K562 (cell line): Measurements from ENCODE around the gene NTRK3. TPM values are rescaled to one million over a fixed set of nuclear protein-coding genes. Genes with fewer than 3 reads are reported as not detected.

Experiments used
- ATAC-seq: fragments of 200-7000 bp; cut with Tn5 transposase; 3 replicates; pipeline ENCODE4 v1.9.1; 2020; ENCODE audit warnings: moderate library complexity
- BruUV-seq: library from RNA; stranded (reverse); fragments of 400-500 nt; replicated peaks from 2 replicates; lab custom pipeline; 2021; lab: Mats Ljungman, UMichigan
- CTCF ChIA-PET: fragments of 300-600 bp; formaldehyde crosslinking; extraction: SDS; loops from one replicate; lab custom pipeline; 2021; ENCODE audit warnings: low intra/inter-chr PET ratio; lab: Yijun Ruan, JAX
- POLR2A ChIA-PET: fragments of 300-600, 350-650 bp; sonication (Branson Sonifier 250); formaldehyde crosslinking; extraction: SDS; loops from one replicate; lab custom pipeline; 2021; ENCODE audit warnings: antibody characterized with exemption, inconsistent platforms; lab: Yijun Ruan, JAX
- DNase-seq, 4 experiments: peaks; one replicate each; pipeline versions ENCODE4 v3.0.0 to v3.0.0-alpha.2; 2011 to 2018; ENCODE audit warnings: low spot score in 3 of 4, mixed read lengths in 3 of 4; ENCODE audit errors: extremely low read depth in 1 of 4
- FAIRE-seq: peaks from 2 replicates; lab custom pipeline; 2011; peaks lifted over from hg19 to GRCh38; lab: Jason Lieb, UNC
- H2AFZ ChIP-seq: 2 replicates; pipeline ENCODE4 v1.6.0; 2011; ENCODE audit warnings: low read depth, low read length, control low read depth, inconsistent platforms
- H3K27ac ChIP-seq: fragments of 200-600 bp; 3 replicates; pipeline ENCODE4 v1.8.0; 2011; ENCODE audit warnings: low read depth, mild to moderate bottlenecking, control low read depth, inconsistent platforms, low read length, moderate library complexity, mixed read lengths; ENCODE audit errors: extremely low read depth
- H3K27me3 ChIP-seq, 2 experiments: fragments of 300-600 bp in 1 of 2; 2 replicates in 1 of 2; 3 replicates in 1 of 2; pipeline versions ENCODE4 v1.6.0 to v1.8.0; 2011; ENCODE audit warnings: inconsistent platforms in 2 of 2, low read length in 2 of 2, mild to moderate bottlenecking in 1 of 2, mixed read lengths in 1 of 2, moderate library complexity in 1 of 2; ENCODE audit not compliant: control insufficient read depth in 2 of 2, insufficient read depth in 2 of 2
- H3K36me3 ChIP-seq: fragments of 300-600 bp; 3 replicates; pipeline ENCODE4 v1.8.0; 2011; ENCODE audit warnings: mild to moderate bottlenecking, low read length, inconsistent platforms; ENCODE audit not compliant: control insufficient read depth, insufficient read depth
- H3K4me1 ChIP-seq, 2 experiments: fragments of 200-600 bp in 1 of 2; replicated peaks in 1 of 2; 2 replicates in 1 of 2; 3 replicates in 1 of 2; pipeline versions ENCODE4 v1.5.1 to v1.8.0; 2011; ENCODE audit warnings: inconsistent platforms in 2 of 2, low read length in 2 of 2, mild to moderate bottlenecking in 1 of 2, mixed read lengths in 1 of 2, moderate library complexity in 1 of 2; ENCODE audit not compliant: control insufficient read depth in 2 of 2, insufficient read depth in 2 of 2
- H3K4me2 ChIP-seq: 2 replicates; pipeline ENCODE4 v1.6.1; 2011; ENCODE audit warnings: low read length, control low read depth, inconsistent platforms, mixed read lengths; ENCODE audit not compliant: insufficient read depth
- H3K4me3 ChIP-seq: fragments of 200-600 bp; sonication (generic), shearing (Covaris generic); 2 replicates; pipeline ENCODE4 v1.5.1; 2016; ENCODE audit warnings: control low read depth, inconsistent platforms
- H3K79me2 ChIP-seq: fragments of 200-600 bp; 3 replicates; pipeline ENCODE4 v1.8.0; 2011; ENCODE audit warnings: low read length, inconsistent platforms; ENCODE audit not compliant: control insufficient read depth, insufficient read depth
- H3K9ac ChIP-seq, 2 experiments: 2 replicates each; pipeline versions ENCODE4 v1.6.0 to v1.6.1; 2011; ENCODE audit warnings: low read depth in 2 of 2, low read length in 2 of 2, control low read depth in 1 of 2, inconsistent platforms in 1 of 2, mild to moderate bottlenecking in 1 of 2, mixed read lengths in 1 of 2; ENCODE audit not compliant: insufficient read depth in 1 of 2
- H3K9me1 ChIP-seq: one replicate; pipeline ENCODE4 v1.6.0; 2011; ENCODE audit warnings: inconsistent platforms, mild to moderate bottlenecking, low read length, moderate library complexity; ENCODE audit not compliant: control insufficient read depth, insufficient read depth
- H3K9me3 ChIP-seq: replicated peaks from 2 replicates; pipeline ENCODE4 v1.5.1; 2011; ENCODE audit warnings: low read depth, low read length, inconsistent platforms; ENCODE audit not compliant: control insufficient read depth, insufficient read depth
- H4K20me1 ChIP-seq: replicated peaks from 2 replicates; pipeline ENCODE4 v1.6.1; 2011; ENCODE audit warnings: low read length, inconsistent platforms, mixed read lengths; ENCODE audit not compliant: control insufficient read depth, insufficient read depth
- ARID1B ChIP-seq: fragments of 450-650 bp; IDR thresholded peaks from 2 replicates; pipeline ENCODE4 v1.6.1; 2016; ENCODE audit warnings: antibody characterized with exemption, mild to moderate bottlenecking, inconsistent platforms
- BRF2 ChIP-seq: IDR thresholded peaks from 3 replicates; pipeline ENCODE4 v1.6.1; 2011; ENCODE audit warnings: borderline replicate concordance, mild to moderate bottlenecking; ENCODE audit not compliant: insufficient read length, insufficient read depth
- GTF2F1 ChIP-seq: IDR thresholded peaks from 2 replicates; pipeline ENCODE4 v1.6.1; 2011; ENCODE audit warnings: low read depth, low read length, improper control_type of control experiment
- MAFF ChIP-seq: IDR thresholded peaks from 2 replicates; pipeline ENCODE4 v1.6.1; 2012; ENCODE audit warnings: low read length, improper control_type of control experiment
- MIER1 ChIP-seq: fragments of 450-650 bp; IDR thresholded peaks from 2 replicates; pipeline ENCODE4 v1.6.1; 2016; ENCODE audit warnings: antibody characterized with exemption, mild to moderate bottlenecking, low read depth
- MNT ChIP-seq, 2 experiments: fragments of 450-650 bp; conservative IDR thresholded peaks; 2 replicates each; pipeline ENCODE4 v1.6.1; 2017; ENCODE audit warnings: mild to moderate bottlenecking in 2 of 2, moderate library complexity in 2 of 2
- TAF15 ChIP-seq: fragments of 200-400 bp; formaldehyde crosslinking; IDR thresholded peaks from 2 replicates; pipeline ENCODE4 v1.6.1; 2017; ENCODE audit warnings: mild to moderate bottlenecking, low read depth, low read length, moderate library complexity
- TAL1 ChIP-seq: fragments of 450-650 bp; IDR thresholded peaks from 2 replicates; pipeline ENCODE4 v1.6.1; 2016; ENCODE audit warnings: mild to moderate bottlenecking
- ZKSCAN1 ChIP-seq: fragments of 150-350 bp; IDR thresholded peaks from 2 replicates; pipeline ENCODE4 v1.6.1; 2016; ENCODE audit warnings: low read depth, low read length
- ZKSCAN3 ChIP-seq: fragments of 250-450 bp; sonication (Bioruptor Pico); IDR thresholded peaks from 2 replicates; pipeline ENCODE4 v1.4.0; 2020
- ZNF184 ChIP-seq: sonication (generic); formaldehyde crosslinking; IDR thresholded peaks from 2 replicates; pipeline ENCODE4 v1.5.0; 2020; ENCODE audit warnings: missing genetic modification reagents
- ZNF232 ChIP-seq: sonication (generic); formaldehyde crosslinking; IDR thresholded peaks from 2 replicates; pipeline ENCODE4 v1.8.0; 2022; ENCODE audit warnings: mild to moderate bottlenecking, missing genetic modification reagents
- ZNF398 ChIP-seq: fragments of 250-450 bp; sonication (Bioruptor Pico); IDR thresholded peaks from 2 replicates; pipeline ENCODE4 v1.8.0; 2021; ENCODE audit warnings: moderate library complexity, mild to moderate bottlenecking, inconsistent platforms
- WGBS: fragments of 100-300 bp; shearing (Covaris generic); methylation state at CpG from one replicate; pipeline ENCODE4 v1.1.6; 2016; ENCODE audit warnings: low coverage, mixed read lengths; ENCODE audit not compliant: insufficient coverage; ENCODE audit errors: missing lambda C conversion rate; 5-methylcytosine and 5-hydroxymethylcytosine counted together
- in situ Hi-C: fragments of 300-500 bp; cut with MboI; formaldehyde crosslinking; loops from 4 replicates; pipeline ENCODE4 v1.15.0; 2018; ENCODE audit warnings: inconsistent platforms, mixed read lengths
- intact Hi-C: fragments of 100-400 bp; cut with micrococcal nuclease; formaldehyde crosslinking; loops from 2 replicates; pipeline ENCODE4 v1.14.2; 2022
- polyA plus RNA-seq, 8 experiments: library from polyadenylated mRNA; depleted of rRNA in 4 of 8; stranded (reverse) in 5 of 8; unstranded in 3 of 8; fragments of >200 nt; fragmentation: Nextera tagmentation in 2 of 8; fragmentation: Illumina TruSeq in 1 of 8; extraction: Ambion mirVana in 2 of 8; extraction: Trizol in 1 of 8; gene quantifications; 2 replicates each; pipeline versions ENCODE4 v1.2.1 to v1.2.3, GENCODE V29; 2011 to 2014; ENCODE audit warnings: inconsistent platforms in 1 of 8, missing spikeins in 1 of 8
- total RNA-seq, 7 experiments: library from RNA; depleted of rRNA in 6 of 7; stranded (reverse); fragments of >200 nt in 6 of 7; fragmentation: Illumina TruSeq in 2 of 7; extraction: Trizol in 2 of 7; gene quantifications; 2 replicates each; pipeline versions ENCODE4 v1.2.1 to v1.2.3, GENCODE V29; 2011 to 2021; ENCODE audit warnings: low replicate concordance in 1 of 7
- TF ChIP-seq, protein P1 (sequence below): fragments of 250-450 bp; sonication (Bioruptor Pico); IDR thresholded peaks from 2 replicates; pipeline ENCODE4 v1.4.0; 2020; ENCODE audit warnings: mild to moderate bottlenecking, moderate library complexity

Gene NTRK3
- total and polyA plus RNA-seq, 9 of the 15 experiments (the other 6 are each of a cell fraction or from before 2014, with no cell fraction given) = 0.11 to 0.13 TPM; not detected in 7

DNA sequence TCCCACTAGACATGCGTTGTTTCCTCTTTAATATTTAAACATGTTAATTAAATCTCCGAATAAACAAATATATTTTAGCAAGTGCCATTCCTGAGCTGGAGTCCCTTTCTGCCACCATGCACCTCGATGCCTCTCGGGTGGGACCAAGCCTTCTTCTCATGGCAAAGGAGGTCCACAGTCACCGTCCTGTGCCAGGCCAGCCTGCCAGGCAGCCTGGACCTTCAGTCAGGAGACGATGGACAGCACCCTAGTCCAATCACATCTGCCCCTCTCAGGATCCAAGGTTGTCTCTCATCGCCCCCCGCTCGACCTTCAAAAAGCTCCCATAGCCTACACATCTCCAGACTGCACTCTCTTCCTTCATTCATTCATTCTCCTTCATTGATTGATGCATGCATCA lies 22.6 kb downstream of the NTRK3 start:
- no peak overlapping the region for H3K9ac ChIP-seq
- no peaks in the 10 kb centered on the region for H4K20me1 ChIP-seq
- POLR2A ChIA-PET = interaction anchor here (0.7 kb wide), 1 partner anchor 9 kb away, joined by 4 read pairs; no protein-coding TSS in a partner anchor
- no peak overlapping the region for H2AFZ ChIP-seq
- H3K36me3 ChIP-seq = no peaks in the 10 kb centered on the region
- BruUV-seq = no TSS peak
- no peaks in the 10 kb centered on the region for H3K9me3 ChIP-seq
- no peak for ATAC-seq
- FAIRE-seq = no peak
- H3K9me1 ChIP-seq = no peaks in the 10 kb centered on the region
- H3K4me1 ChIP-seq = no peaks in the 10 kb centered on the region
- DNase-seq = no peak
- peaks cover 0 to 10% of the 10 kb centered on the region in 2 experiments; a peak in 3 of 5 replicates for H3K27me3 ChIP-seq
- 6% methylated on average over 9 of the region's 9 CpGs for WGBS
- in situ Hi-C loops (loop anchor here (25.0 kb wide), 1 partner anchor 1322 kb away; no protein-coding TSS in a partner anchor), intact Hi-C loops (no loop called here)
- no peak overlapping the region for H3K4me2 ChIP-seq
- CTCF ChIA-PET = no interaction called here
- no peak overlapping the region for H3K4me3 ChIP-seq
- no peak overlapping the region for H3K27ac ChIP-seq
- H3K79me2 ChIP-seq = no peaks in the 10 kb centered on the region
- TF ChIP-seq TAL1 = no peak
- no peak for TF ChIP-seq TAF15
- TF ChIP-seq MAFF = no peak
- no peak for TF ChIP-seq BRF2
- no peak for TF ChIP-seq MNT (conservative IDR thresholded peaks at IDR 0.05)
- TF ChIP-seq, protein P1, sequence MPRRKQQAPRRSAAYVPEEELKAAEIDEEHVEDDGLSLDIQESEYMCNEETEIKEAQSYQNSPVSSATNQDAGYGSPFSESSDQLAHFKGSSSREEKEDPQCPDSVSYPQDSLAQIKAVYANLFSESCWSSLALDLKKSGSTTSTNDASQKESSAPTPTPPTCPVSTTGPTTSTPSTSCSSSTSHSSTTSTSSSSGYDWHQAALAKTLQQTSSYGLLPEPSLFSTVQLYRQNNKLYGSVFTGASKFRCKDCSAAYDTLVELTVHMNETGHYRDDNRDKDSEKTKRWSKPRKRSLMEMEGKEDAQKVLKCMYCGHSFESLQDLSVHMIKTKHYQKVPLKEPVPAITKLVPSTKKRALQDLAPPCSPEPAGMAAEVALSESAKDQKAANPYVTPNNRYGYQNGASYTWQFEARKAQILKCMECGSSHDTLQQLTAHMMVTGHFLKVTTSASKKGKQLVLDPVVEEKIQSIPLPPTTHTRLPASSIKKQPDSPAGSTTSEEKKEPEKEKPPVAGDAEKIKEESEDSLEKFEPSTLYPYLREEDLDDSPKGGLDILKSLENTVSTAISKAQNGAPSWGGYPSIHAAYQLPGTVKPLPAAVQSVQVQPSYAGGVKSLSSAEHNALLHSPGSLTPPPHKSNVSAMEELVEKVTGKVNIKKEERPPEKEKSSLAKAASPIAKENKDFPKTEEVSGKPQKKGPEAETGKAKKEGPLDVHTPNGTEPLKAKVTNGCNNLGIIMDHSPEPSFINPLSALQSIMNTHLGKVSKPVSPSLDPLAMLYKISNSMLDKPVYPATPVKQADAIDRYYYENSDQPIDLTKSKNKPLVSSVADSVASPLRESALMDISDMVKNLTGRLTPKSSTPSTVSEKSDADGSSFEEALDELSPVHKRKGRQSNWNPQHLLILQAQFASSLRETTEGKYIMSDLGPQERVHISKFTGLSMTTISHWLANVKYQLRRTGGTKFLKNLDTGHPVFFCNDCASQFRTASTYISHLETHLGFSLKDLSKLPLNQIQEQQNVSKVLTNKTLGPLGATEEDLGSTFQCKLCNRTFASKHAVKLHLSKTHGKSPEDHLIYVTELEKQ (CRISPR knock-in tag) = no peak
- no peak for TF ChIP-seq ZKSCAN3
- TF ChIP-seq ZNF232 (CRISPR knock-in tag) = no peak
- no peak for TF ChIP-seq ZKSCAN1
- no peak for TF ChIP-seq ZNF184
- no peak for TF ChIP-seq ZNF398
- TF ChIP-seq GTF2F1 = no peak
- TF ChIP-seq ARID1B = no peak
- no peak for TF ChIP-seq MIER1
